Activated T-cell treated with anti-CD3 and anti-CD28 coated beads, Interleukin-2, amount 50 U/mL, for 72 hours (primary cell): Measurements from ENCODE around the gene SLC25A13. TPM values are rescaled to one million over a fixed set of nuclear protein-coding genes. Genes with fewer than 3 reads are reported as not detected.

Source experiments
- ATAC-seq, 2 donors: fragments of 150-1000 bp; cut with Tn5 transposase; replicated peaks in 1 of 2; 2 replicates each; pipeline ENCODE4 v1.10.0; 2021; ENCODE audit warnings: moderate library complexity in 2 of 2, mild to moderate bottlenecking in 1 of 2
- DNase-seq, 2 donors: peaks; one replicate each; pipeline ENCODE4 v3.0.0; 2021 to 2022; ENCODE audit warnings: mixed read lengths in 1 of 2
- H3K27ac Mint-ChIP-seq: one replicate; pipeline ENCODE4 v1.8.0; 2022; ENCODE audit warnings: mild to moderate bottlenecking, moderate library complexity, mixed read lengths
- H3K27me3 Mint-ChIP-seq: one replicate; pipeline ENCODE4 v1.8.0; 2022; ENCODE audit warnings: low read depth, mixed read lengths
- H3K36me3 Mint-ChIP-seq, 2 donors: one replicate each; pipeline ENCODE4 v1.8.0; 2022; ENCODE audit warnings: mixed read lengths in 2 of 2, mild to moderate bottlenecking in 1 of 2; ENCODE audit not compliant: insufficient read depth in 2 of 2
- H3K4me1 Mint-ChIP-seq: one replicate; pipeline ENCODE4 v1.8.0; 2022; ENCODE audit warnings: low read depth, mixed read lengths
- H3K4me3 Mint-ChIP-seq, 2 donors: one replicate each; pipeline ENCODE4 v1.8.0; 2022; ENCODE audit warnings: mild to moderate bottlenecking in 2 of 2, mixed read lengths in 2 of 2, moderate library complexity in 2 of 2
- H3K9me3 Mint-ChIP-seq, 2 donors: one replicate each; pipeline ENCODE4 v1.8.0; 2022; ENCODE audit warnings: mixed read lengths in 2 of 2
- total RNA-seq, 2 donors: library from RNA; stranded (reverse); gene quantifications; one replicate each; pipeline ENCODE4 v1.2.3, GENCODE V29; 2022

Gene SLC25A13
- total RNA-seq, 2 donors from 2014 or later: 6.1 to 8.4 TPM

DNA sequence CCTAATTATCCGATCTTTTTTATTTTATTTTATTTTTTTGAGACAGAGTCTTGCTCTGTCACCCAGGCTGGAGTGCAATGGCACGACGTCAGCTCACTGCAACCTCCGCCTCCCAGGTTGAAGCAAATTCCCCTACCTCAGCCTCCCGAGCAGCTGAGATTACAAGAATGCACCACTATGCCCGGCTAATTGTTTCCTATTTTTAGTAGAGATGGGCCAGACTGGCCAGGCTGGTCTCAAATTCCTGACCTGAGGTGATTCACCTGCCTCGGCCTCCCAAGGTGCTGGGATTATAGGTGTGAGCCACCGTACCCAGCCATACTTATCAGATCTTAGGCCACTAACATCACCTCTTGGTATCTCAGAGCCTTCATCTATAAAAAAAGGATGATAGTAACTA, 4.9 kb downstream of the SLC25A13 start:
- Mint-ChIP-seq H3K27me3 (no peaks in the 10 kb centered on the region), H3K36me3 (peaks cover 0 to 4% of the 10 kb centered on the region in 2 donors), H3K4me3 (no peak overlapping the region), H3K9me3 (no peaks in the 10 kb centered on the region), H3K4me1 (peaks cover 45% of the 10 kb centered on the region), H3K27ac (no peak overlapping the region)
- no peak for DNase-seq
- no peak for ATAC-seq

- H3K4me1 Mint-ChIP-seq: peaks cover 43% of the 10 kb centered on the region
- no peak for ATAC-seq
Observed at GRCh38 chr7:96315125-96315512, 6.8 kb downstream of the SLC25A13 start.

GRCh38 chr7:96314402-96315124, 7.3 kb downstream of the SLC25A13 start:
- Mint-ChIP-seq H3K9me3 (no peaks in the 10 kb centered on the region), H3K36me3 (peaks cover 0 to 4% of the 10 kb centered on the region in 2 donors), H3K4me3 (no peak overlapping the region), H3K4me1 (peaks cover 37% of the 10 kb centered on the region), H3K27me3 (no peaks in the 10 kb centered on the region), H3K27ac (no peak overlapping the region)
- ATAC-seq (no peak), DNase-seq (no peak)

More at GRCh38 chr7:96315125-96315512, 6.8 kb downstream of the SLC25A13 start:
- H3K9me3 Mint-ChIP-seq: no peaks in the 10 kb centered on the region
- H3K27me3 Mint-ChIP-seq: no peaks in the 10 kb centered on the region
- no peak overlapping the region for H3K27ac Mint-ChIP-seq
- DNase-seq: no peak
- peaks cover 0 to 4% of the 10 kb centered on the region in 2 donors for H3K36me3 Mint-ChIP-seq
- no peak overlapping the region for H3K4me3 Mint-ChIP-seq

- no peak overlapping the region for H3K27ac Mint-ChIP-seq
- DNase-seq: no peak
- H3K36me3 Mint-ChIP-seq: peaks cover 0 to 4% of the 10 kb centered on the region in 2 donors
- no peaks in the 10 kb centered on the region for H3K27me3 Mint-ChIP-seq
- H3K4me1 Mint-ChIP-seq: peaks cover 36% of the 10 kb centered on the region
- H3K4me3 Mint-ChIP-seq: no peak overlapping the region
- no peaks in the 10 kb centered on the region for H3K9me3 Mint-ChIP-seq
- no peak for ATAC-seq
Observed at GRCh38 chr7:96313940-96314339, 8.0 kb downstream of the SLC25A13 start.

DNA sequence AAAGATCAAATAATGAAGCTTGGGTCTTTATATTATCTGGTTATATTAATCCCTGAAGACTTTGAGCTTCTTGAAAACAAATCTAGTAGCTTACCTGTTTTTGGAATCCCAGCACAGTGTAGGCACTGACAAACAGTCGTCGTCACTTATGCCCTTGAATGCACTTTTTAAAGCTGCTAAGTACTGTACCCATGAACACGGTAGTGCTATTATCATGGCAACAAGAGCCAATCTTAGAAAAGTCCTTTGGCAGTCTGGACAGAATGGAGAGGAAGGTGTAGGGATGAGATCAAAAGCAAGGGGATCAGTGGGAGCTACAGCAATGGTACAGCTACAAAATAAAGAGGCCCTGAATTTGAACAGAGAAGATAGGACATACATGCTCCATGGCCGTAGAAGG, 9.4 kb downstream of the SLC25A13 start:
- H3K36me3 Mint-ChIP-seq: peaks cover 0 to 4% of the 10 kb centered on the region in 2 donors
- ATAC-seq (no peak), DNase-seq (no peak)
- no peaks in the 10 kb centered on the region for H3K9me3 Mint-ChIP-seq
- H3K27me3 Mint-ChIP-seq: no peaks in the 10 kb centered on the region
- H3K27ac Mint-ChIP-seq: no peak overlapping the region
- no peak overlapping the region for H3K4me3 Mint-ChIP-seq
- peaks cover 39% of the 10 kb centered on the region for H3K4me1 Mint-ChIP-seq

GRCh38 chr7:96311967-96312366, 9.9 kb downstream of the SLC25A13 start:
- Mint-ChIP-seq H3K27ac (no peak overlapping the region), H3K27me3 (no peaks in the 10 kb centered on the region), H3K36me3 (peaks cover 0 to 4% of the 10 kb centered on the region in 2 donors), H3K9me3 (no peaks in the 10 kb centered on the region), H3K4me1 (peaks cover 39% of the 10 kb centered on the region), H3K4me3 (no peak overlapping the region)
- no peak for ATAC-seq
- no peak for DNase-seq

DNA sequence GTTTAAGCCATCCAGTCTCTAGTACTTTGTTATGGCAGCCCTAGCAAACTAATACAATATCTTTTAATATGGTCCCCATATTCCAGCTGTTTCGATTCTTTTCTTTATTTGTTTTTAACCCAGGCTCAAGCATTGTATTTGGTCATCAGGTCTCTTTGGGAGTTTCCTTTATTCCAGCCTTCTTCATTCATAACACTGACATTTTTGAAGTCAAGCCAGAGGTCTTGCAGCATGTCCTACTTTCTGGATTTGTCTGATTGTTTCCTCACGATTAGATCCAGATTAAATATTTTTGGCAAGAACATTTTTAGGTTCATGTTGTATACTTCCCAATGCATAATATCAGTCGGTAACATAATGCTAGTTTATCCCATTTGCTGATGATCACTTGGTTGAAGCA, 11.8 kb downstream of the SLC25A13 start:
- Mint-ChIP-seq H3K4me1 (peaks cover 50% of the 10 kb centered on the region), H3K27me3 (no peaks in the 10 kb centered on the region), H3K4me3 (no peak overlapping the region), H3K27ac (no peak overlapping the region), H3K9me3 (no peaks in the 10 kb centered on the region), H3K36me3 (peaks cover 0 to 4% of the 10 kb centered on the region in 2 donors)
- DNase-seq (no peak), ATAC-seq (no peak)

GRCh38 chr7:96308950-96309263, 13.0 kb downstream of the SLC25A13 start:
- ATAC-seq (no peak), DNase-seq (no peak)
- Mint-ChIP-seq H3K36me3 (peaks cover 0 to 4% of the 10 kb centered on the region in 2 donors), H3K9me3 (no peaks in the 10 kb centered on the region), H3K27me3 (no peaks in the 10 kb centered on the region), H3K4me3 (no peak overlapping the region), H3K4me1 (peaks cover 50% of the 10 kb centered on the region), H3K27ac (no peak overlapping the region)

DNA sequence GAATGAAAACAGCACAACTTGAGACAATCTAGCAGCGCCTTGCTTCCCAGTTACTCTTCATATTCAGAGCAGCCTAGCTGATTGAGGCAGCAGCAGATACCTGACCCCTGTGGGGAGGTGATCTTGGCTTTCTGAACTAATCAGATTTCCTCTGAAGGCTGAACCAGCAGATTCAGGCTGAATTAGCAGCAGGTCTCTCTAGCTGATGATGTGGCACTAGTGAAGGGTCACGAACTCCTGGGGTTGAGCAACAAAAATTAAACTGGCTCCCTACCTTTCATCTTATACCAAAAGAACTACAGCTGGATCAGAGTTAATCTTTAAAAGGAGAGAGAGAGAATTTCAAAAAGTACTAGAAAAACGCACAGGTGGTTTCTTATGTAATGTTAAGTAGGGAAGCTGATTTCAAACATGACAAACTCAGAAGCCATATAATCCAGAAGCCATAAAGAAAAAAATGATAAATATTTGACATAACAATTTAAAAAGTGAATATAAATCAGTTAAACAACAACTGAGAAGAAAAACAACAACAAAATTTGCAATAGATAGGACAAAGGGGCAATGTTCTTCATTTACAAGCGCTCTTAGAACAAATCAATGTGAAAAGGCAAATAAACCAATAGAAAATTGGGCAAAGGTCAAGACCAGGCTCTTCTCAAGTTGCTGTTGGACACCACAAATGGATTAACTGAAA, 13.5 kb downstream of the SLC25A13 start:
- Mint-ChIP-seq H3K36me3 (peaks cover 0 to 4% of the 10 kb centered on the region in 2 donors), H3K4me1 (peaks cover 53% of the 10 kb centered on the region), H3K27ac (no peak overlapping the region), H3K9me3 (no peaks in the 10 kb centered on the region), H3K27me3 (no peaks in the 10 kb centered on the region), H3K4me3 (peak overlapping the region in 1 of 2 donors; percentile 61)
- ATAC-seq (no peak), DNase-seq (no peak)

DNA sequence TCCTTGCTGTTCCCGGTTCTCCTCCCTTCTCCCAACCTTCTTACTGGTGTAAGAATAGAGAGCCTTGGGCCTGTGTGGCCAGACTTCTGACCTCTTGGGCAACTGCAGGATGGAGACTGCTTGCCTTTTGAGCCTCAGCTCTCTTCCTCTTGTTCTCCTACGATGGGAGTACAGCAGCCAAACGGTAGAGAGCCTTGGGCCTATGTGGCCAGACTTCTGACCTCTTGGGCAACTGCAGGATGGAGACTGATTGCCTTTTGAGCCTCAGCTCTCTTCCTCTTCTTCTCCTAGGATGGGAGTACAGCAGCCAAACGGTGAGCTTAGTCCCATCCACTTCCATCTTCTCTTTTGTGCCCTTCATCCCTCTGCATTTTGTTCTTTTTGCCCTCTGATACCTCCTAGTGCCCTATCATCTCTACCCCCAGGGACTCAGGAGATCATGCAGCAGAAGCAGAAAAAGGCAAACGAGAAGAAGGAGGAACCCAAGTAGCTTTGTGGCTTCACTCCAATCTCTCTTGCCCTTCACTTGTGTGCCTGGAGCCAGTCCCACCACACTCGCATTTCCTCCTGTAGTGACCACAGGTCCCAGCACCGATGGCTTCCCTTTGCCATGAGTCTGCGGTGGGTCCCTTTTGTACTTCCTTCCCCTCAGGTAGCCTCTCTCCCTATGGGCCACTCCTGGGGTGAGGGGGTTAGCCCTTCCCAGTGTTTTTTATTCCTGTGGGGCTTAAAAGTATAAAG, 15.3 kb downstream of the SLC25A13 start:
- peak overlapping the region; percentile 4 for H3K27ac Mint-ChIP-seq
- H3K4me3 Mint-ChIP-seq: no peak overlapping the region
- peaks cover 56% of the 10 kb centered on the region for H3K4me1 Mint-ChIP-seq
- no peaks in the 10 kb centered on the region for H3K27me3 Mint-ChIP-seq
- no peaks in the 10 kb centered on the region for H3K9me3 Mint-ChIP-seq
- no peaks in the 10 kb centered on the region for H3K36me3 Mint-ChIP-seq
- ATAC-seq: no peak
- DNase-seq: no peak

DNA sequence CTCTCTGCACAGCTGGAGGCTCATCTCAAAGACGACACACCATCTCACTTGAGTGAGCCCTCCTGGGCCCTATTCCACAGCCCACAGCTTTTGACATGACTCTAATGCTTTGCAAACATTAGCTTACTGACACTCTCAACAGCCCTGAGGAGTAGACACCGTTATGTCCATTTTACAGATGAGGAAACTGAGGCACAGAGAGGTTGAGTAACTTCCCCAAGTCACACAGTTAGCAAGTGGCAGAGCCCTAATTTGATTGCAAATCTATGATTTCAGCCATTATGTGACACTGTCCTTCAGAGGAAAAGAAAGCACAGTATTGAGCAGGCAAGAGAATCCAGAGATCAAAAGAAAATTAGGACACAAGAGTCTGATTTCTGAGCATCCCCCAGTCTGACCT, 16.0 kb downstream of the SLC25A13 start:
- Mint-ChIP-seq H3K4me3 (no peak overlapping the region), H3K4me1 (peaks cover 51% of the 10 kb centered on the region), H3K27ac (no peak overlapping the region), H3K9me3 (no peaks in the 10 kb centered on the region), H3K36me3 (no peaks in the 10 kb centered on the region), H3K27me3 (no peaks in the 10 kb centered on the region)
- DNase-seq (no peak), ATAC-seq (no peak)

- no peak for ATAC-seq
- DNase-seq: no peak
- Mint-ChIP-seq H3K4me1 (peaks cover 51% of the 10 kb centered on the region), H3K9me3 (no peaks in the 10 kb centered on the region), H3K27me3 (no peaks in the 10 kb centered on the region), H3K4me3 (peak overlapping the region; percentile 64 to 78), H3K27ac (peak overlapping the region; percentile 89), H3K36me3 (no peaks in the 10 kb centered on the region)
Observed at GRCh38 chr7:96304573-96304972, 17.3 kb downstream of the SLC25A13 start.

GRCh38 chr7:96303686-96304443, 18.0 kb downstream of the SLC25A13 start:
- Mint-ChIP-seq H3K36me3 (no peaks in the 10 kb centered on the region), H3K9me3 (no peaks in the 10 kb centered on the region), H3K27me3 (no peaks in the 10 kb centered on the region), H3K4me1 (peaks cover 49% of the 10 kb centered on the region), H3K4me3 (peak overlapping the region; percentile 64 to 78), H3K27ac (peak overlapping the region; percentile 89)
- ATAC-seq (peak; percentile 95 to 97), DNase-seq (no peak)
